Kidney epithelial cell (primary cell): ENCODE results near the gene SLC35G3. TPM values are rescaled to one million over a fixed set of nuclear protein-coding genes. Genes with fewer than 3 reads are reported as not detected.
"Not testable (repeated sequence)": the region's sequence is repeated elsewhere in the genome, so short reads cannot be mapped to it uniquely, and the experiment has no call there.

Experiments
- DNase-seq: peaks from one replicate; pipeline ENCODE4 v3.0.0-alpha.2; 2010; ENCODE audit warnings: low read depth
- H3K27me3 ChIP-seq: 2 replicates; pipeline ENCODE4 v1.6.0; 2011; ENCODE audit warnings: low read length; ENCODE audit not compliant: control insufficient read depth, insufficient read depth
- H3K36me3 ChIP-seq: 2 replicates; pipeline ENCODE4 v1.5.1; 2011; ENCODE audit warnings: low read length; ENCODE audit not compliant: control insufficient read depth, insufficient read depth
- H3K4me3 ChIP-seq: 2 replicates; pipeline ENCODE4 v1.5.1; 2011; ENCODE audit warnings: low read depth, mild to moderate bottlenecking, control low read depth, low read length
- CTCF ChIP-seq: IDR thresholded peaks from 2 replicates; pipeline ENCODE4 v1.5.1; 2011; ENCODE audit warnings: mild to moderate bottlenecking, moderate library complexity, low read length, control low read depth, inconsistent platforms; ENCODE audit not compliant: insufficient read depth, poor library complexity, severe bottlenecking
- total RNA-seq: library from RNA; depleted of rRNA; stranded (reverse); fragments of >200 nt; gene quantifications from 2 replicates; pipeline ENCODE4 v1.2.3, GENCODE V29; 2015

SLC35G3 gene
- total RNA-seq, result not detected in 2 replicates

DNA sequence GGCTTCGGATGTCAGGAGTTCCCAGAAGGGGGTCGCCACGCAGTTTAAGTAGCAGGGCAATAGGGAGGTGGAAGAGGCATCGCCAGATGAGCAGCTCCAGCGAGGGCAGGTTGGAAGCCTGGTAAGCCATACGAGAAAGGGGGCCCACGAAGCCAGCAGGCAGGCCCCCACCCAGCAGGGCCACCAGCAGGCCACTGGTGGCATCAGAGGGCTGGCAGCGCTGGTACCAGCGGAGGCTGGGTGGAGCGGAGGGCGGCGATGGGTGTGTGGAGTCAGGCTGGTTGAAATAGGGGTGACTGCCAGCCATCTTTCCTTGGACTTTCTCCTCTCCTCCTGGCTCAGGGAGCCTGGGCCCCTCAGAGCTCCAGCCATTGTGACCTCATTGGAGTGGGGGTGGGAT lies at the start of gene SLC35G3:
Gene SLC35G3 (minus strand): TSS at position 393 of the 400 bp plus-strand sequence. CDS start 86 bp downstream, at position 307.
- DNase-seq, H3K4me3 ChIP-seq, H3K36me3 ChIP-seq, H3K27me3 ChIP-seq: not testable (repeated sequence)

GRCh38 chr17:35243561-35244340 lies 49.6 kb upstream of the SLC35G3 start:
- H3K36me3 ChIP-seq, result no peaks in the 10 kb centered on the region
- DNase-seq, result no peak
- no peak for TF ChIP-seq CTCF
- no peaks in the 10 kb centered on the region for H3K27me3 ChIP-seq
- peak overlapping the region; percentile 94 for H3K4me3 ChIP-seq

GRCh38 chr17:35242805-35243560 lies 48.8 kb upstream of the SLC35G3 start, which contains the start of gene SLFN5:
TSS of gene SLFN5 (plus strand) at chr17:35243072. CDS start at chr17:35258691, 15,619 bp downstream.
- no peak for TF ChIP-seq CTCF
- H3K4me3 ChIP-seq, result peak within 1 kb of the TSS; percentile 94
- no peak for DNase-seq
- H3K36me3 ChIP-seq, result no peaks in the 10 kb centered on the region
- H3K27me3 ChIP-seq, result no peaks in the 10 kb centered on the region

DNA sequence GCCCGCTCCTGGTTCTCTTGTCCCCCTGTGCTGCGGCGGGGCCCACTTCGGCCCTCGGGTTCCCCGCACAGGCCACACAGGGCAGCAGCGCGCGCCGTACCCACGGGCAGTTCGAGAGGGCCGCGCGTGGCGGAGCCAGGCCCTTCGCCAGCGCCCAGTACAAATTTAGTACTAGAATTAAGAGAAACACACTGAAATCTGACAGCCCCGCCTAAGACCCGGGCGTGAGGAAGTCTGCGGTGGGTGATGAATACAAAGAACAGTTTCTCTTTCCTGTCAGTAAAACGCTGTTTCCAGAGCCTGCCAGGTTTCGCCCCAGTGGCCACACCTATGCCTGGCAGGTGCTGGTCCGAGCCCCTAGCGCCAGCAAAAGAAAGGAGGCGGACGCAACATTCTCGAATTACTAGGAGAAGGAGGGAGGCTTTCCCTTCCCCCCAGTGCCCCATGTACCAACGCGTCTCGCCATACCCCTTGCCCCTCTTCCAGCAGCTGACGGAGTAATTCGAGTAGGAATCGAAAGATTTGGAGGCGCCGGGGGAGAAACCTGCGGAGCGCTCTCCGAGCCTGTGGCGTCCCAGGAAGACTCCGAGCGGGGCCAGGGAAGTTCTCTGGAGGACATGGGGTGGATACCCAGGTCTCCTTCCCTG lies 48.1 kb upstream of the SLC35G3 start:
- no peaks in the 10 kb centered on the region for H3K27me3 ChIP-seq
- TF ChIP-seq CTCF, result peak; percentile 34
- H3K4me3 ChIP-seq, result peak overlapping the region; percentile 94
- H3K36me3 ChIP-seq, result no peaks in the 10 kb centered on the region
- DNase-seq, result no peak

- H3K36me3 ChIP-seq, result no peaks in the 10 kb centered on the region
- peak overlapping the region; percentile 94 for H3K4me3 ChIP-seq
- no peak for DNase-seq
- H3K27me3 ChIP-seq, result no peaks in the 10 kb centered on the region
- no peak for TF ChIP-seq CTCF
These were observed 47.3 kb upstream of the SLC35G3 start for GRCh38 chr17:35241520-35241919.

DNA sequence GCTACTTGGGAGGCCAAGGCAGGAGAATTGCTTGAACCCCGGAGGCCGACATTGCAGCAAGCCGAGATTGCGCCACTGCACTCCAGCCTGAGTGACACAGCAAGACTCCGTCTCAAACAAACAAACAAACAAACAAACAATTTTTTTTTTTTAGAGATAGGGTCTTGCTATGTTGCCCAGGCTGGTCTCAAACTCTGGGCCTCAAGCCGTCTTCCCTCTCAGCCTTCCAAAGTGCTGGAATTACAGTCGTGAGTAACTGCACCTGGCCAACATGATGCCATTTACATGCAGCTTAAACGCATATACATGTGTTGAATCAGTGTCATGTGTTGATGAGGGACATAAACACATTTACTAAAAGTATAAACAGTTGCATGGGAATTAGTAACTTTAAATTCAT lies 46.7 kb upstream of the SLC35G3 start:
- no peak for DNase-seq
- Histone ChIP-seq H3K27me3 (no peaks in the 10 kb centered on the region), H3K36me3 (no peaks in the 10 kb centered on the region), H3K4me3 (no peak overlapping the region)
- TF ChIP-seq CTCF, result no peak
